ENCODE results near the gene NLGN1.
A peak's percentile ranks its signal among the peaks of the same experiment; 100 is the strongest.

Gene NLGN1

DNA sequence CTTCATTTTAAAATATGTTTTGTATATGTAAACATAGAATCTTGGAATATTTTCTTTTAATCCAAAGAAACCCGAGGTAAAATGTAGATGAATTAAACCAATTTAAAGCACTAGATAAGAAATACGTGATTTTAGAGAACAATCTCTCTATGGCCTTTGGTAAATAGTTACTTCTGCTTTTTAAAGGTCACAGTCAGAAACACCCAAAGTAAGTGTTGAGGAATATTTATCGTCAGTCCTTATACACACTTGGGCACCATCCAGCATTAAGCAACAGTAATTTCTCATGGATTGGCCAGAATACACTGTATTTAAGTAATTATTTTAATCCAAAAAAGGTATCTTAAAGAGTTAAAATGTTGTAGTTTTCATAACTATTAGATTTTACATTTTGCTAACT lies 713.2 kb downstream of the NLGN1 start:
- intact Hi-C loops (cut with DNase I): no loop called here
- DNase-seq: no peak

DNA sequence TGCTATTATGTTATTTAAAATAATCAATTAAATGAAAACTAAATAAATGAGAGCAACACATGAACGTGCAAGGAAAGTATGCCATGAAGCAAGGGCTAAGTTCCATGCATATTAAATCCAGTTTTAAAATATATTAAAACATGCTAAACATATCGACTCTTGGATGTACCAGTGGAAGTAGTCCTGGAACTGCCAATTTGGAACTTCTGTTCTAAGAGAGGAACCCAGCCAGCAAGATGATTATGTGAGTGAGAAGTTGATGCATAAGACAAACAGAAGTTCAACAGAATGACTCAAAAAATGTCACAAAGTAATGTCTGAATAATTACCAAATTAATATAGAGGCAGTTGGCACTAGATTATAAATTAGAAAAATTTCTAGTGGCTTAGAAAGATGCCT lies 714.2 kb downstream of the NLGN1 start:
- intact Hi-C loops (cut with DNase I): no loop called here
- no peak for DNase-seq

DNA sequence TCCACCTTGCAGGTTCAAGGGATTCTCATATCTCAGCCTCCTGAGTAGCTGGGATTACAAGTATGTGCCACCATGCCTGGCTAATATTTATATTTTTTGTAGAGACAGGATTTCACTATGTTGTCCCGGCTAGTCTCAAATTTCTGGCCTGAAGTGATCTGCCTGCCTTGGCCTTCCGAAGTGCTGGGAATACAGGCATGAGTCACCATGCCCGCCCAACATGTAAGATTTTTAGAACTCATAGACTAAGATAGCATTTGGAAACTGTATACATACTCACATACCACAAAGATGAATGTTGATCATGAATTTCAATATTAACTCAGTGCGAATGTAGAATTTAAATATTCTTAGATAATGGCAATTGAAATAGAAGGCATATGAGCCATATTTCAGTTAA lies 718.9 kb downstream of the NLGN1 start:
- DNase-seq: peak in 3 of 10 donors; percentile 12 to 59 (median 39)
- intact Hi-C loops (cut with DNase I): no loop called here

DNA sequence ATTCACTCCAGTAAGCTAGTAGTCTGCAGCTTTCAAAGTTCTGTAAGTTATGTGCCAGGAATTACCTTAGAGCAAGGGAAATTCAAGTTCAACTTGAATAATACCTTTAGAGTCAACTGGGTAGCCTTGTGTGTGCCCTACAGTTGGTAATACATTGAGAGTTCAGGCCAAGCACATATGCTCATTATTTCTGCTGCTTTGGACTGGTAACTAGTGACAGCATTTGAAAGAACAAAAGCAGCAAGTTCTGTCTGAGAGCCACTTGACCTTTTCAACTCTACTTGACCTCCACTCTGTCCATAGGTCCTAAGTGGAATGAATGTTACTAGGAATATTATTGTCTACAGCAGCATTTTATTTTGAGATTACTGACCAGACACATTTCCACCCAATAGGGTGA lies 723.5 kb downstream of the NLGN1 start:
- intact Hi-C loops (cut with DNase I): no loop called here
- no peak for DNase-seq

DNA sequence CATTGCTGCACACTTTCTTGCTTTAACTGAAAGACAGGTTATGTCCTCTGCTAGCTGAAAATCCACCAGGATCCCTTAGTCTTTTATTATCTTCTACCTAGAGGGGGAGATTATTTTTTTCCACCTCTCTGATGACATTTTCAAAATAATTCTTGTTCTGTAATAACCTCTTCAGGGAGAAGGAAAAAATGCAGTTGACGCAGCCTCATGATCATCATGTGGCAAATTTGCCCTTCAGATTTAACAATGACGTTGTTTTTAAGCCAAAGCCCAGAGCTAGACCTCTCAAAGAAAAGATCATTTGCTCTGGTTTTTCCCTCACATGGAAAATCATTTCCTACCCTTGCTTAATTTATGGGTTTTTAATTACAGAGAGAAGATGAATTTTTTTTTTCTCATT lies 724.9 kb downstream of the NLGN1 start:
- intact Hi-C loops (cut with DNase I): no loop called here
- no peak for DNase-seq

DNA sequence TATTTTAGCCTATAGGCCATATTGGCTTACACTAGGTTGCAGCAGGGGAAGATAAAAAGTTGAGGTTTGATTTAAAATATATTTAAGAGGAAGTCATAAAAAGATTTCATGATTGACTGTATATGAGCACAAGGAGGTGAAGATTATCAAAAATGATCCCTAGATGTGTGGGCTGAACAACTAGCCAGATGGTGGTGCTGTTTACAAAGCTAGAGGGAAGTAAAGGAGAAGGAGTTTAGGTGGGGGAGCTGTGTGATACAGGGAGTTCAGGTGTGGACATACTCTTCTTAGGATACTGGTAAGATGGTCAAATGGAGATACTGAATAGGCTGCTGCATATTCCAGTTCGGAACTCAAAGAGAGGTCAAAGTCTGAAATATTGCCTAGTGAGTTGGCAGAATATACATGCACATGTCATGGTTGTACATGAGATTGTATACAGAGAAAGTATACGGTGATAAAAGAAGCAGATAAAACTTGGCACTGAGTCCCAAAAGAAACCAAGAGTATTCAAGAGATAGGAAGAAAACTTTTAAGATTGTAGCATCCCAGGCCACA lies 727.8 kb downstream of the NLGN1 start:
- intact Hi-C loops (cut with DNase I): no loop called here
- DNase-seq: no peak

DNA sequence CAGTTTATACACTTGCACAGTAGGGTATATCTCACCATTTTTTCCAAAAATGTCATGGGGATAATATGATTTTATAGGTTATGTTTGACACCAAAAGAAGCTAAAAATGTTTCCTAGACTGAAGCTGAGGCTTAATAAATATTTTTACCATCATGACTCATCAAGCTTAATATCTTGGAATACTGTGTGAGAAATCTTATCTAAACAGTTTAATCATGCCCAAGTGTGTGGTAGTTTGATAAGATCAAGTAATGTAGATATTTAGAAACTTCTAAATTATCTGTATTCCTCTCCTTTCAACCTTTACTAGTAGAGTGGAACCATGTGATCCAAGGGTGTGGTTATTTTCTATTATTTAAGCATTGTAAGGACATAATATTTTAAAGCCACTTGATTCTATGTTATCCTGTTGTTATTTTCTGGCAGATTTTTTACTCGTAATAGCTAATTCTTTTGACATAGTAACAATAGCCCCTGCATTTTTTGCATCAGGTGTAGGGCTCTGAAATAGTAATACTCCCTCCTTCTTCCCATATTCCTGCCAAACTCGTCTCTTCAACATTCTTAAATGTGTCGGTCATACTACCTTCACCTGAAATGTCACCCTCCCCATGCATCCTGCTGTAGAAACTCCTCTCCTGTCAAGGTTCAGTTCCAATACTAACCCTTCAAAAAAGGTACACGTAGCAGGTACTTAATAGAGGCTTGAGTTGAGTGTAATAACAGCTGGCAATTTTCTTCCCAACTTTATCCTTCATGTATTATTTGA lies 729.6 kb downstream of the NLGN1 start:
- intact Hi-C loops (cut with DNase I): no loop called here

DNA sequence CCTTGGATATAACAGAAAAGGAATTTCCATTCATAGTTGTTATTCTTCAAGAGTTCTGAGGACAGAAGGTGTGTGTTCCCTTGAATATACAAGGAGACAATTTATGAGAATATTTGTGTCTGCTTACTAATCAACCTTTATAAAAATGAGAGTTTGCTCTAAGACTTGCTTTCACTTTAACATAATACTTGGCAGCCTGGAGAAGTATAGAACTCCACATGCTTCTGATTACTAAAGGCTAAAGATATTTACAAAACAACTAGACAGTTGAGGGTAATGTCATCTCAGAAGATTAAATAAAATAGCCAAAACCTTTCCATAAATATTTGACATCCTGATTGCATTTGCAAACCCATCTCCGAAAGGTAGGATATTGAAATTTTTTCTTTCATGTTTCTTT lies 734.5 kb downstream of the NLGN1 start:
- intact Hi-C loops (cut with DNase I): no loop called here
- no peak for DNase-seq

More for the DNA sequence above, 729.6 kb downstream of the NLGN1 start:
- no peak for DNase-seq

DNA sequence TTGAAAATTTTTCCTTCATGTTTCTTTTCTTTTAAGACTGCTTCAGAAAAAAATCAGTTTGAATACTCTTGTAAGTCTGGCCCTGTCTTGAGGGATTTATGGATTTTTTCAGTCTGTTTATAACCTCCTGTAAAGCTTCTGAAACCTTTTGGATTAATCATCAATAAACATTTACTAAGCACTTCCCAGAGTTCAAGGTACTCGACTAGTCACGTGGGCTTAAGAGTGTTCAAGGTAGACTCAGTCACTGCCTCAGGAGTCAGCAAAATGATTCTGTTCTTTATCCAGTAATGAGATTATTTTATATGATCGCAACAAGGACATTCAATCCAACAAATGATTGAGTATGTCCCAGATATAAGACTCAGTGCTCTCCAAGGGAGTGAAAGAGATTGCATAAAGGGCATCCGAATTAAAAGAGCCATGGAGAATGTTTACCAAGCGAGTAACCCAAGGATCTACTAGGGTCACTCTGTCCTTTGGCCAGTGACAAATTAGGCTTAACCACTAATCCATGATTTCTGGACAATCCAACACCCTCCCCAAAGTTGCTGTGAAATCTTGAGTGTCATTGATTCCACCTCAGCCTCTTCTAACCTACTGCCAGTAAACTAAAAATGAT lies 735.0 kb downstream of the NLGN1 start:
- intact Hi-C loops (cut with DNase I): no loop called here
- no peak for DNase-seq

DNA sequence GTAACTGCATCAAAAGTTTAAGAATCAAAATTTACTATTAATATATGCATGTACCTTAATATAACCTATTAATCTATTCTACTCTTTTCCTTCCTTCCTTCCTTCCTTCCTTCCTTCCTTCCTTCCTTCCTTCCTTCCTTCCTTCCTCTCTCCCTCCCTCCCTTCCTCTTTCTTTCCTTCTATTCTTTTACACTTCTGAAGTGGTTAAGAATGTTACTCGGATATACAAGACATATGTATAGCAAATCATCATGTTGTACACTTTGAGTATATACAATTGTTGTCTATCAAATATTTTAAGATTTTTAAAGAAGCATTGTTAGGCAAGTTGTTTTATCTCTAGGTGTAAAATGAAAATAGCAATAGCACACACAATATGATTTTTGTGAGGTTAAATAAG lies 748.5 kb downstream of the NLGN1 start:
- intact Hi-C loops (cut with DNase I): no loop called here
- no peak for DNase-seq

DNA sequence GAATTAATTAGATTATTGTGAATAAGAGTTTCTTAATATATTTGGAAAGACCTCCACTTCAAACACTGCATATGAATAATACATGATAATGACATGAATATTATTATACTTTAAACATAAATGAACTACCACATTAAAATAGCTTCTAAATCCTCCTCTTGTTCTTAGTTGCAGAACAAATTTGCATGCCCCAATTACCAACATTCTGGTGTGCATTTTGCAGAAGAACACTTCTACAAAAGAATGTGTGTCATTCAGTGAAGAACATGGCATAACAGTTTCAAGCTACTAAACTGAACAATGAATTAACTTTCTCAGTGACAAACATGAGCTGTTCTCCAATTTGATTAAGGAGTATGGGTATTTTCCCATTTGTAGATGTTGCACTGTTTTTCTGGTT lies 750.3 kb downstream of the NLGN1 start:
- no peak for DNase-seq
- intact Hi-C loops (cut with DNase I): no loop called here

DNA sequence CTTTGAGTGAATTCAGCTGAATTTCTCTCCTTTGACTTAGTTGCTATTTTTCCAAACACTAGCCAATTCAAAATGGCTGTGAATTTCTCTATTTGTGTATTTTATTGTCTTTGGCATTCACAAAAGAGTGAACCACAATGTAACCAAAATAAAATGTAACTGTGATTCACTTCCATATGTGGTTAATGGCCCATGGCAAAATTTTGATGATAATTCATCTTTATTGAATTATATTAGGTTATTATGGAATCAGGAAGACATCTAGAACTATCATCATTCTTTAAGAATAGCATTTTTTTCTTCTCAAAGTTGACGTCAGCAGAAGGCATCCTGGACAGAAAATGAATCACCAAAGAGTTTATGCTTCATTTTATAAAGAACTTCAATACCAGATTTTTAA lies 756.3 kb downstream of the NLGN1 start:
- no peak for DNase-seq
- intact Hi-C loops (cut with DNase I): no loop called here

DNA sequence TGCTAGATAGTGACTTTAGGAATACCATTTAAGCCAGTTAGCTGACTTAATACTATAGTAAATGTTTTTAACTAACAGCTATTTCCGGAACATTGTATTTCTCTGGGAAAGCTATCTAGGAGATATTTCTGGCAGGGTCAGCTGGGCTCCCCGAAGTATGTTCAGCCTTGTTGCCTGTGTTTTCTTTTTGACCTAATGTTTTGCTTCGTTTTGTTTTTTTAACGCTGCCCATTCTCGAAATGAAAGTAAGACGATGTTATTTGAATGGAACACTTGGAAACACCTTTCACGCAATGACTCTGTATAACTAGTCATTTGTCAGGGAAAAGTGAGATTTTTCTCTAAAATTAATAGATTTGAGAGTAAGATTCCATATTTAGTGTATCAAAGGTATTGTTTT lies 758.7 kb downstream of the NLGN1 start:
- DNase-seq: no peak
- intact Hi-C loops (cut with DNase I): no loop called here

DNA sequence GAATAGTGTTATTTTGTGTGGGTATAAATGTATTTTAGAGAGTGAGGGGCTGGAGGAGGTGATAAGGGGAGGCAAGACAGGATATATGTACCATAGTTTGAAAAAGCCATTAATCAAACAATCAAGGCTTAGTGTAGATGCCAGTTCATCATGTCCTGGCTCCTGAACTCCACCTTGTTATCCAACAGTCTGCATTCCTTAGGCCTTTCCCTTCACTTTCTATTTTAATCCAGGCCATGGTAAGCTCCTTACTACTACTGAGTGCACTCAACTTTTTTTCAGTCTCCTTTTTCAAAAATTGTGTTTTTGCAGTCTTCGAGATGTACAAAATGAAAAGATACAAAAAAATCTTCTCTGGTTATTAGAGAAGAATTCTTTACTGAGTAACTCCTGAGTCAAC lies 761.1 kb downstream of the NLGN1 start:
- DNase-seq: no peak
- intact Hi-C loops (cut with DNase I): no loop called here

DNA sequence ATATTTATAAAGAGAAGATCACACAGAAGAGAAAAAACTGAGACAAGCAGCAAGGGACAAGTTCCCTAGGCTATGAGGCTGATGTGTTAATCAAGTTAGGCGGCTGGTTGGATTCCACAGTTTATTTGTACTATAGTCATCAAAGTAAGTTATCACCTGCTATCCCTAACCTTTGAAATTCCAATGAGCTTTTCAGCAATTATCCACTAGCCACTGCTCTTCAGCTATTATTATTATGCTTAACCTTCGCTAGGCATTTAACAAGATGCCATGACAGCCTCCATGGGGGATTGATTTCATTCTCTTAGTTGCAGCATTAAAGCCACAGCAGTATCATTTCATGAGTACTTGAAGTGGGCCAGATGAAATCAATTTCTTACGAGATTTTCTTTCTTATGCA lies 762.1 kb downstream of the NLGN1 start:
- intact Hi-C loops (cut with DNase I): no loop called here
- DNase-seq: no peak

DNA sequence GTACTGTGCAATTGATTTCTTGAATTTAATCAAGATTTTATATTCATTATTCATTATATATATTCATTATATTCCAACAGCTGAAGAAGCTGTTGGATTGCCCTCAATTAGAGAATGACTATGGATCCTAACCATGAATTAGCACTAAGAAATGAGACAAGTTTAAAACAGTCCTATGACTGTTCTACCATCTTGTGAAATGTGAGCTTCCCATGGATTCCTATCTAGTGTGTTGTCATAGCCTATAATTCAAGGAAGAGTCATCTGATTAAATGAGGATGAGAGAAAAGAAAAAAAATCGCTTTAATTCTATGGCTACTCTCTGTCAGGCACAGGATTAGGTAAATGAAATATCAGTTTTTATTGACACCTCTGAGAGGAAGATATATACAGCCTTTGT lies 765.0 kb downstream of the NLGN1 start:
- no peak for DNase-seq
- intact Hi-C loops (cut with DNase I): no loop called here

DNA sequence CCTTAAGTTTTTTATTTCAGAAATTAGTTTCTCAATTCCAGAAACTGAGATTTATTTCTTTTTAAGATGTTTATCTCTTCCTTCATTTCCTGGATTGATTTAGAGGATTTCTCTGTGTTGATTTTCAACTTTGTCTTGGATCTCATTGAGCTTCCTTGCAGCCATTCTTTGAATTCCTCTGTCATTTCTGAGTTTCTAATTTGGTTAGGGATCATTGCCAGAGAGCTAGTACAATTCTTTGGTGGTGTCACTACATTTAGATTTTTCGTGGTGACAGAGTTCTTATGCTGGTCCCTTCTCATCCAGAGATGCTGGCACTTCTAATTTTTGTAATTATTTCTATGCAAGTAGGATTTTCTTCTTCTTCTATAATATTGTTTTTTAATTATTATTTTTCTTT lies 770.5 kb downstream of the NLGN1 start:
- intact Hi-C loops (cut with DNase I): no loop called here
- no peak for DNase-seq

DNA sequence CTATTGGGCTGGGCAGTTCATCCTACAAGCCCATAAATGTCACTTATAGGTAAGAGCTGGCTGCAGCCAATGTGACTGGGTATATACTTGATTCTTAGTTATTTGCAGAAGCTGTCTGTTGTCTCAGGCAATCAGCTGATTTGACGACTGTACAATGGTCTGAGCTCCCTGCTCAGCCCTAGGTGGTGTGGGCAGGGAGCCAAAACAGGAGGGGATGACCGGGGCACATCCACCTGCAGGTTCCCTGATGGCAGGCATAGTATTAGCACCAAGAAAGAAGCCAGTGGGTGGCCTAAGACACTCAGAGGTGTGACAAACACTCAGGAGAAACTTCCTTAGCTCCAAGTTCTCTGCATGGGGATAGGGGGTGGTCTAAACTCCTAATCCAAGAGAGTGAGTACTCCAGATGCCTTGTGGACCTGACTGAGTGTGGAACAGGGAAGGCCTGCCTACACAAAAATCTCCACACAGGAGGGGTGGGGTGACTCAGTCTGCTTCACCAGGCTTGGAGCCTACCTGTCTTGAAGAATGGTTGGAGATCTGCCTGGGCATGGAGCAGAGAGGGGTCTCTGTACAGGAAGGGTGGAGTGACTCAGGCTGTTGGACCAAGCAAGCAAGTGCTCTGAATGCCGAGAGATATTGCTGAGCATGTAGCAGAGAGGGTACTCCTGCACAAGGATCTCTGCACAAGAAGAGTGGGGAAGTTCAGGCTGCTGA lies 771.2 kb downstream of the NLGN1 start:
- intact Hi-C loops (cut with DNase I): no loop called here
- DNase-seq: peak in 2 of 10 donors; percentile 50 to 56

DNA sequence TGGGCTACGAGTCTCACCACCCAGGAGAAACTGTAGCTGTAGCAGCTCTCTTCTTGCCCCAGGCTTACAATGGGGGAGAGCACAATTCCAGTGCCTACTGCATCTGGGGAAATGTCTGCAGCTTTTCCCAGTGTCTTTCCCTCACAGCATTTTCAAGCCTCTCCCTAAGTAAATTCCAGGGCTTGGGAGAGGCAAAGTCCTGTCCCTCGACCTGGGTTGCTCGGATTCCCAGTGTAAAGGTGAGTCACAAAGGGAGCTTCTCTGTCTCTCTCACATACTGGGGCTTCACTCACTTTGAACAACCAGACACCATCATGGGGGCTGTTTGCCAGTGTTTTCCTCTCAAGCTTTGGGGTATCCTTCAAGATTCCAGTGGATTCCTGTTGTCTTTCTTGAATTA lies 772.2 kb downstream of the NLGN1 start:
- DNase-seq: no peak
- intact Hi-C loops (cut with DNase I): no loop called here

DNA sequence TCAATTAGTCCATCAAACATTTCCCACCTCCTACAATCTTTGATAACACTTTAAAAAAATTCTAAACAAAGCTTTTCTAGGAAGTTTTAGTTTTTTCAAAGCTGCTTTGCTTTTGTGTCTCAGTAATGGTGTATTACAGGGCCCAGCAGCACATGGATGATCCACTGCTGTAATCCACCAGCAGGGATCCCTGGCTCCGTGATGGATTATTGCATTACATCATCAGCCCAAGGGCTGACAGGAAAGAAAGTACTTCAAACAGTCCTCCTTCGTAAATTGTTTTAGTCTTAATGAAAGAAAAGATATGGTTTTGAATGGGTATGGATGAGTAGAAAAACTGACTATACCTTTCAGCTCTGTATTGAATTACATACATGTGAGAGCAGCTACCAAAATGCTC lies 772.7 kb downstream of the NLGN1 start:
- no peak for DNase-seq
- intact Hi-C loops (cut with DNase I): no loop called here

DNA sequence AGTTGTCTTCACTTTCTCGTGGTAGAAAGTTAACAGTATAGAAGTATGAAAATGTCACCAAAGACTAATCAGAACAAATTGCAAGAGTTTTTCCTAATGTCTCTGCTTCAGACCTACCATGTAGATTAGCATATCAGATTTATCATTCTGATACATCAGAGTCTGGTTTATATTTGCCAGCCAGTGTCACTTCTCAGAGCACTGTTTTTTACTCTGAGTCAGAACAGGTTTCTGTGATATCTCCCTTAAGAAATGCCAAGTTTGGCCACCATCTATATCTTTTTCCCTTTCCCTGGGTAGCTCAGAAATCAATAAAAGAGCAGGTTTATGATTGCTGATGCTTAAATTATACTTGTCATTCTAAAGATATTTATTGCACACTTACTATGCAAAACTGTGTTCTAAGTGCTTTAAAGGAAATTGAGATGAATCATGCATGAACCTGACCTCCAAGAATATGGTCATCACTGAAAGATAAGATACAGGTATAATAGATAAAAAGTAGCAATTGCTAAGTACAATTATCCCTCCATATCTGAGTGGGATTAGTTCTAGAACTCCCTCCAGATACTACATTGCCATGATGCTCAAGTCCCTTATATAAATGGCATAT lies 788.9 kb downstream of the NLGN1 start:
- intact Hi-C loops (cut with DNase I): no loop called here
- no peak for DNase-seq
